NCI-H1694 (cell line): ENCODE data around the gene MAD2L1BP.

Experiments used
- DNase-seq: peaks from one replicate; lab custom pipeline; 2025; lab: John Stamatoyannopoulos, UW

MAD2L1BP gene

GRCh38 chr6:43683708-43684455 lies 48.2 kb downstream of the MAD2L1BP start:
- DNase-seq: no peak

GRCh38 chr6:43687079-43687436 lies 51.4 kb downstream of the MAD2L1BP start:
- no peak for DNase-seq

- peak; percentile 23 for DNase-seq
These were observed 52.1 kb downstream of the MAD2L1BP start, which contains the start of gene MRPS18A for GRCh38 chr6:43687437-43688347. Gene MRPS18A, minus strand, starts transcription at chr6:43687791. Its CDS starts 12 bp downstream, at chr6:43687779.

GRCh38 chr6:43689421-43689820 lies 53.8 kb downstream of the MAD2L1BP start:
- no peak for DNase-seq
